GM21423 (cell line): ENCODE measurements around the gene HELB.

Experiments used
- ATAC-seq: cut with Tn5 transposase; IDR thresholded peaks from one replicate; pipeline ENCODE4 v1.9.1; 2021; ENCODE audit warnings: mild to moderate bottlenecking, moderate library complexity; ENCODE audit not compliant: unreplicated experiment

The HELB gene

DNA sequence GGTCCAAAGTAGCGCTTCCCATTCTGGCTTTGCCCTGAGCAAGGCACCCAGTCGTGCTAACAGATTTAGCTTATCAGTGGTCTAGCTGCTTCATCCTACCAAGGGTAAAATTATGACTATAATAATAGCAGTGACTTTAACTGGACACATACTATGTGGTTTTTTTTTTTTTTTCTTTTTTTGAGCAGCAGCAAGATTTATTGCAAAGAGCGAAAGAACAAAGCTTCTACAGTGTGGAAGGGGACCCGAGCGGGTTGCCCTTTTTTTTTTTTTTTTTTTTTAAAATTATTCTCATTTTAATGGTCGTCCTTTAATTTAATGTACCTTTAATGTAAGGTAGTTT is 505 bp downstream of the HELB start:
- ATAC-seq, result no peak

DNA sequence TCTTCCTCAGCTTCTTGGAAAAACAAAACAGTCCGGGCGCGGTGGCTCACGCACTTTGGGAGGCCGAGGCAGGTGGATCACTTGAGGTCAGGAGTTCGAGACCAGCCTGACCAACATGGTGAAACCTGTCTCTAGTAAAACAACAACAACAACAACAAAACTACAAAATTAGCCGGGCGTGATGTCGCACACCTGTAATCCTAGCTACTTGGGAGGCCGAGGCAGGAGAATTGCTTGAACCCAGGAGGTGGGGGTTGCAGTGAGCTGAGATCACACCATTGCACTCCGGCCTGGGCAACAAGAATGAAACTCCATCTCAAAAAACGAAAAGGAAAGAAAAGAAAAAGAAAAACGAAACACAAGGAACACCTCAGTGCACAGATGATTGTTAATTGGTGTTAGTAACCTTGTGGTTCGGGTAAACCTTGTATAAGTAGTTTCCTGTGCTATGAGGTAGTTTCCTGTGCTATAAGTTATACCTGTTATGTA is 1.1 kb downstream of the HELB start:
- peak; percentile 56 for ATAC-seq

DNA sequence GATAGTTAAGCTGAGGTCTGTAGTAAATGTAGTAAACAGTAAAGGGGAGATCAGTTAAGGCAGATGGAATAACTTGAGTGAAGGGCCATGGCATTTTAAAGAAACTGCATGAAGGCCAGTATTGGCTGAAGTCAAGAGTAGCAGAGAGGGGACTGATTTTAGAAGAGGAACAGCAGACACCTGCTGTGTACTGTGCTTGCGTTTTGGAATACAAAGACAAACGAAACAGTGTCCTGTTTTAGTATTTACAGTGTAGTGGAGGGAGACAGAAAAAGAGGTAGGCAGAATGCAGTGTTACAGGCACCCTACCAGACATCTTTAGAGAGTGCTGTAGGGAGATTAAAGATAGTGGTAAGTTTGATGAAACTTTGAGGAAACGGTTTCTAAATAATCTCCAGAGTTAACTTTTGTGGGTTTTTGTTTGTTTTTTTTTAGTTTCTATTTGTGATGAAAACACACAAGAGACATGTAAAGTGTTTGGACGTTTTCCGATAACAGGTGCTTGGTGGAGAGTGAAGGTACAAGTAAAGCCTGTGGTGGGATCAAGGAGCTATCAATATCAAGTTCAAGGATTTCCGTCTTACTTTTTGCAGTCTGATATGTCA is 2.1 kb downstream of the HELB start:
- no peak for ATAC-seq

GRCh38 chr12:66309606-66310005 is 7.3 kb downstream of the HELB start:
- ATAC-seq, result no peak

DNA sequence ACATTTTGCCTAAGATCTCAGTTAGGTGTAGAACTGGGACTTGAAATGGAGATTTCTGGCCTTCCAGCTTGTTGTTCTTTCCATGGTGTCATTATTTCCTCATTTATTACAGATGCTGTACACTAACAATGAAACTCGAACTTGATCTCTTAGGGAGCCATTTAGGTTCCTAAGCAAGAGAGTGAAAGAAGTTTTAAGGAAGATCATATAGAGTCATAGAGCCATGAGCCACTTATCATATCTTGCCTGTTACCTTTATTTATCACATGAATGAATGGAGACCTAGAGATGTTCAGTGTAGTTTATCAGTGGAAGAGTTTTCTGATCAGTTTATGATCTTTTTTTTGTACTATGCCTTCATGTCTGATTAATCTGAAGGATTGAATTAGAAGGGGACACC is 9.9 kb downstream of the HELB start:
- ATAC-seq, result no peak

DNA sequence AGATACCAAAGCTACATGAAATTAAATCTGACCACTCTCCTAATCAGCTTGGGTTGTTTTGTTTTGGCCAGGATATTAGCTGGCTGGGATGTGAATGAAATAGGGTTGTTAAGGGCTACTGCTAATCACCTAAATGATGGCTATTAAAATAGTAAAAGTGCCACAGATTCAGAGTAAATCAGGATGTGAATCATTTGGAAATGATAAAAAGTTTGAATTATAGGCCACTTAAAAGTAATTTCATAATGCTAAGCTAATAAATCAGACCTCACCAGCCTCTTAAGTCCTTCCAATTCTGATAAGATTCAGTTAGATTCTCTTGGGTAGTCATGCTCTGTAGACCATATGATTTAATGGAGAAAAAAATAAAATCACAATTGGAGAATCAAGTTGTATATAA is 12.0 kb downstream of the HELB start:
- no peak for ATAC-seq

GRCh38 chr12:66319266-66319954 is 17.1 kb downstream of the HELB start:
- peak; percentile 79 for ATAC-seq

- no peak for ATAC-seq
Observed at GRCh38 chr12:66320996-66321395, 18.7 kb downstream of the HELB start.

DNA sequence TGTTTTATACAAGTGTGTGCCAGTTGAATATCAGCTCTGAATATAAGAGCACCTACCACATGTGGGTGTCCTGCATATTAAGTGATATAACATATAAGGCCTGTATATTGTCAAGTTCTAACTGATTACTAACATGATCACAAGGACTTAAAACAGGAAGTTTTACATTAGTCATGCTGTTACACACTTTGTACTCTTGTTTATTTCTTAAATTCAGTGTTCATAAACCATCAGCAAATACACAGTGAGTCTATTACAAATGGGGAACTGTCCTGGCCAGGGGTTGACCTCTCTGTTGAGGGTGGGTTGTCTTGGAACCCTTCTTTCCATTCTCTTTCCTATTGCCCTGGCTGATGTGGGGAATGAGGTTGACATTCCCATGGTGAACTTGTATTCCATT is 19.1 kb downstream of the HELB start:
- ATAC-seq, result no peak

DNA sequence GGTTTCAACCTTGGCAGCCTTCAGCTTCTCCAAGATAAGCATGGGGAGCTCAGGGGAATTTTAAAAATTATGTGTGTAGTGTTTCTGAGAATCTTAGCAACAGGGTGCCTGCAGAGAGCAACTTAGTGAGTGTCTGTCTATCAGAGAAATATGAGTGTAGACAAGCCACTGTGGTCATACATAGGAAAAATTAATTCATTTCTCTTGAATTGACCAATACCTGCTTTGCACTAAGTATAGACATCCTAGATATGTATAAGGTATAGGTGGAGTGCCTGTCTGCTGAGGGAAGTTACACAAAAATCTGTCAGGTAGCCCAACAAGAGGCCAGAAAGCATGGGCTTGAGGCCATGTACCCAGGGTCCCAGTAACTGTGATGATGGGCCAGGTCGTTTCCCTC is 20.7 kb downstream of the HELB start:
- ATAC-seq, result no peak

- ATAC-seq, result no peak
Observed at GRCh38 chr12:66329941-66330340, 27.6 kb downstream of the HELB start.

DNA sequence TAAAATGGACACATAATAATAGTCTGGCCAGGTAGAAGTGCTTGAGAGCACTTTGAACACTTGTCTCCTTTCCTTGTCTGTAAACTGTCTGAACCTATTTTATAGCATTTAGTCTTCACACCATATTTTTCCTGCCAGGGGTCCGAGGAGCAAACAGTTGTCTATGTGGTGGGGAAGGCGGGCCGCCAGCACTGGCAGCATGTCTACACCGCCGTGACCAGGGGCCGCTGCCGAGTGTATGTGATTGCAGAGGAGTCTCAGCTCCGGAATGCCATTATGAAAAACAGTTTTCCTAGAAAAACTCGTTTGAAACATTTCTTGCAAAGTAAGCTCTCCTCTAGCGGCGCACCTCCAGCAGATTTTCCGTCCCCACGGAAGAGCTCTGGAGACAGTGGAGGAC is 28.7 kb downstream of the HELB start:
- no peak for ATAC-seq

GRCh38 chr12:66331814-66332213 is 29.5 kb downstream of the HELB start:
- no peak for ATAC-seq

- no peak for ATAC-seq
Observed at GRCh38 chr12:66335746-66336145, 33.5 kb downstream of the HELB start.

- no peak for ATAC-seq
Observed at GRCh38 chr12:66337381-66338010, 35.2 kb downstream of the HELB start.

GRCh38 chr12:66340131-66340530 is 37.8 kb downstream of the HELB start:
- ATAC-seq, result no peak

DNA sequence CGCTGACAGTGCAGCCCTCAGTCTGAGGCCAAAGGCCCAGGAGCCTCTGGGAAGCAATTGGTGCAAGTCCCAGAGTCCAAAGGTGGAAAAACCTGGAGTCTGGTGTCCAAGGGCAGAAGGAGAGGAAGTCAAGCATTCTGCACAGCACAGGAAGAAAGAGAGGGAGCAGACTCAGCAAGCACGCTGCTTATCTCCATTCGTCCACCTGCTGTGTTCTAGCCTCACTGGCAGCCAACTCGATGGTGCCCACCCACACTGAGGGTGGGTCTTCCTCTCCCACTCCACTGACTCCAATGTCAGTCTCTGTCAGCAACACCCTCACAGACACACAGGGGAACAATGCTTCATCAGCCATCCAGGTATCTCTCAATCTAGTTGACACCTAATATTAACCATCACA is 38.8 kb downstream of the HELB start:
- no peak for ATAC-seq

DNA sequence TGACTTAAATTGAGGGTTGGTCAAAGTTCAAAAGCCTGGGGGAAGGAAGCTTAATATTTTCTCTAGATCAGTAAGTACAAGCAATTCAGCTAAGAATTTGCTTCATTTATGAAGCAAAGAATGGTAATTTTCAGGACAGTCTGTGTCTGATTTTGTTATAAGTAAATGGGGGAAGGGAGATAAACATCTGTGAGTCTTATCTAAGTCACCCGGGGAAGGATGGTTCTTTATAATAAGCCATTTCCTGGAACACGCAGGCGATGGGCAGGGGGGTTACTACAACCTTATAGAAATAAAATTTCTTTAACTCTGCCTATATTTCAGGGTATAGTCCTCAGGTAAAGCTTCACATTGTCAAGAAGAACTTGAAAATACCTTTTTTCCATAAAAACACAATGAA is 42.9 kb downstream of the HELB start:
- no peak for ATAC-seq

DNA sequence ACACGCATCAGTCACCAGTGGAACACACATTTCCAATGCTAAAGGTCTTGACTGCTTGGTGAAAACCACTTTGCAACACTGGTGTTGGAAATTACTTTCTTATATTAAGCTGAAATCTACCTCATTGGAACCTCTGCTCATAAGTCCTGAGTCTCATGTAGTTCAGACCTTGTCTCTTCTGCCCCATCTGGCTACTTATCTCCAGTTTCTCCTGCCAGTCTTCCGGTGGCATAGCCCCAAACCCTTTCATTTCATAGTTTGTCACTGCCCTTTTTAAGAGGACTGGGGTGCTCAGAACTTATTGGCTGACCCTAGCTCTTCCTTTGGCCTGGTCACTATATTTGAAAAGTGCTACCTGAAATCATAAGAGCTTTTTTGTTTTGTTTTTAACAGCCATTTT is 43.7 kb downstream of the HELB start:
- no peak for ATAC-seq

DNA sequence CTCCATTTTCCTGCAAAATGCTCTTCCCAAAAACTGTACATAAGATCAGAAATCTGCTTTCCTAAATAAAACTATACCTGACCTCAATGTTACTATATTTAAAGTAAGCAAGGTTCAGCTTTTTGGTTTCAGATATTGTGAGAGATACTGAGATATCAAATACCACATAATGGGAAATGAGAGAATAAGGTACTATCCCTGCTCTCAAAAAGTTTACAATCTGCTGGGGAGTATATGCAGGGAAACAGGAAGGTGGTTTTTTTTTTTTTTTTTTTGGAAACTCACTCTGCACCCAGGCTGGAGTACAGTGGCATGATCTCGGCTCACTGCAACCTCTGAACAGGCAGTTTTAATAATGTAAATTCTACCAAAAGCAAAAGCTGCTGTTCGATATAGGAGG is 49.0 kb downstream of the HELB start:
- no peak for ATAC-seq

GRCh38 chr12:66352197-66352596 is 49.9 kb downstream of the HELB start:
- ATAC-seq, result no peak

GRCh38 chr12:66352899-66353298 is 50.6 kb downstream of the HELB start:
- no peak for ATAC-seq
